ENCODE measurements around the gene AGPAT1. TPM values are rescaled to one million over a fixed set of nuclear protein-coding genes. Genes with fewer than 3 reads are reported as not detected.
"Not testable (repeated sequence)": the region's sequence is repeated elsewhere in the genome, so short reads cannot be mapped to it uniquely, and the experiment has no call there.

AGPAT1 gene
- polyA plus RNA-seq, 4 donors = 103 to 116 (median 108) TPM

DNA sequence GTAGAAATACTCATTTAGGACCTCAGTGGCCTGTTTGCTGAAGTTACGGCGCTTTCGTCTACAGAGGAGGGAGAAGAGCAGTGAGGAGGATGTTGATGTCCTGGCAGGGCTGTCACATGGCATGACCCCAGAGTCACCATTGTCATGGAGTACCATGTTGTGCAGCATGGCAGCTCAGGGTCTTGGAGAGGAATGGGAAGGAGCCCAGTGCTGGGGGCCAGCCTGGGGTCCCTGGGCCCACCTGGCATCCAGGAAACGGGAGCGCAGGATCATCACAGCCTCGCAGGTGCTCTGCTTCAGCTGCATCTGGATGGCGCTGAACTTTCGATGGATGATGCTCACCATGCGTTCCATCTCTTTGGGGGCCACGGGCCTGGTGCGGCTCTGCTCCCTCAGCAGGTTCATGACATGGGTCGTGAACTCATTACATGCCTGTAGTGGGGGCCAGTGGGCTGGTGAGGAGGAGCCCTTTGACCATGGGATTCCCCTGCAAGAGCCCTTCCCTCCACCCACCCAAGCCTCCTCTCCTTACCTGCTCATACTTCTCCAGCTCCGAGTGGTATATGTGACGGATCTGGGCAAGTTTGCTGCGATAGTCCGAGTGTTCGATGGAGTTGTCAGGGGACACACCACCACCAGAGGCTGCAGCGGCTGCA lies 12.0 kb upstream of the AGPAT1 start:
- not testable (repeated sequence) for DNase-seq (ENCODE audit: low read depth in 4 of 4, low spot score in 3 of 4)

GRCh38 chr6:32187009-32187709 lies 11.3 kb upstream of the AGPAT1 start:
- no peak for DNase-seq (ENCODE audit: low read depth in 4 of 4, low spot score in 3 of 4)

GRCh38 chr6:32186151-32186840 lies 10.4 kb upstream of the AGPAT1 start:
- not testable (repeated sequence) for DNase-seq (ENCODE audit: low read depth in 4 of 4, low spot score in 3 of 4)

GRCh38 chr6:32185681-32186131 lies 9.8 kb upstream of the AGPAT1 start:
- not testable (repeated sequence) for DNase-seq (ENCODE audit: low read depth in 4 of 4, low spot score in 3 of 4)

DNA sequence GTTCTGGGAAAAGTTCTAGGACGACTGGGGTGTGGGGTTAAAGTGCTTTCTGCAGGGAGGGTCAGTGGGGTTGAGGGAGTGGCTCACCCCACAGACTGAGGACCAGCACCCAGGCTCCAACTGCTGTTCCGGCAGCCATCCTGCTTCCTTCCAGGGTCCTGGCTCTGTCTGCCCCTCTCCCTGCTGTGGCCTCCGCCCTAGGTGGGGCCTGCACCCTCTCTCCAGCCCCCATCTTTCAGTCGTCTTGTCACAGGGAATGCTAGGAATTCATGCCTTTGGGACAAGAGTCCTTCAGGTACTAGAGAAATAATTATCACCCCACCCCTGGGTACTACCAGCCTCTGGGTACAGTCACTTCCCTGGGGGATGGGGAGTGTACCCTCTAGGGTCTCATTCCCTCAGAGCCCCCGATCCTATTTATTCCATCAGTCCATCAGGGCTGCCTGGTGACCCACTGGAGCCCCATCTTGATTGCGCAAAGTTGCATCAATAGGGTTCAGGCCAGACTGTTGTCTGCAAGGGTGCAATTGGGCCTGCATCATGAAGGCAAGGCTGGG lies 8.3 kb upstream of the AGPAT1 start, which contains the start of gene AGER:
Gene AGER (minus strand): TSS at position 170 of the 557 bp plus-strand sequence. CDS start 31 bp downstream, at position 139.
- no peak for DNase-seq (ENCODE audit: low read depth in 4 of 4, low spot score in 3 of 4)

DNA sequence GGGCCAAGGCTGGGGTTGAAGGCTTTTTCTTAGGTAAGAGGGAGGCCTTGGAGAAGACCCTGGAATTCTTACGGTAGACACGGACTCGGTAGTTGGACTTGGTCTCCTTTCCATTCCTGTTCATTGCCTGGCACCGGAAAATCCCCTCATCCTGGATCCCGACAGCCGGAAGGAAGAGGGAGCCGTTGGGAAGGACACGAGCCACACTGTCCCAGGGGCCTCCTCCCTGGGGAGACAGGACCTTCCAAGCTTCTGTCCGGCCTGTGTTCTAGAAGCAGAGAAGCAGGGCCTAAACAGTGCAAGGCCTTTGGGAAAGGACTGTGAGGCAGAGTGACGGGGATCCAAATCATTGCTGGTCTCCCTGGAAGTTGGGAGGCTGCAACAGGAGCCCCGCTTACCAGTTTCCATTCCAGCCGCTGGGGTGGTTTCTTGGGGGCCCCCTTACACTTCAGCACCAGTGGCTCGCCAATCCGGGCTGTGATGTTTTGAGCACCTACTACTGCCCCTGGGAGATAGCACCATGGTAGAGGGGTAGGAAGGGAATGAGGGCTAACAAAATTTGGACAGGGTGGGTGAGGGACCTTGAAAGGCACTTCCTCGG lies 7.7 kb upstream of the AGPAT1 start:
- no peak for DNase-seq (ENCODE audit: low read depth in 4 of 4, low spot score in 3 of 4)

GRCh38 chr6:32183030-32183429 lies 7.1 kb upstream of the AGPAT1 start:
- DNase-seq (ENCODE audit: low read depth in 4 of 4, low spot score in 3 of 4) = no peak

DNA sequence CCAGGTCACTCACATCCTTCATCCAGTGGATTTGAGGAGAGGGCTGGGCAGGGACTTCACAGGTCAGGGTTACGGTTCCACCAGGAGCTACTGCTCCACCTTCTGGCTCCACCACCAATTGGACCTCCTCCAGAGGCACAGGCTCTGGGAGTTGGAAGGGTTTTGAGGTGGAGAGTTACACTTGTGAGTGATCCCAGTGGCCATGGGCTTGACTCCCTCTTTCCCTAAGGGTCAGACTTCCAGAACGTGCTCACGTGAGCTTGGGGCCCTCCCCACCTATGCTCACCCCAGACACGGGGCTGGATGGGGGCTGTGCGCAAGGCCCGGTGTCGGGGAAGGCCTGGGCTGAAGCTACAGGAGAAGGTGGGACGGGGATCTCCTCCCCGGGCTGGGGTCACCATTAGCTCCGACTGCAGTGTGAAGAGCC lies 6.7 kb upstream of the AGPAT1 start:
- no peak for DNase-seq (ENCODE audit: low read depth in 4 of 4, low spot score in 3 of 4)

- no peak for DNase-seq (ENCODE audit: low read depth in 4 of 4, low spot score in 3 of 4)
Observed at GRCh38 chr6:32181915-32182529, 6.1 kb upstream of the AGPAT1 start.

GRCh38 chr6:32181148-32181702 lies 5.3 kb upstream of the AGPAT1 start:
- no peak for DNase-seq (ENCODE audit: low read depth in 4 of 4, low spot score in 3 of 4)

DNA sequence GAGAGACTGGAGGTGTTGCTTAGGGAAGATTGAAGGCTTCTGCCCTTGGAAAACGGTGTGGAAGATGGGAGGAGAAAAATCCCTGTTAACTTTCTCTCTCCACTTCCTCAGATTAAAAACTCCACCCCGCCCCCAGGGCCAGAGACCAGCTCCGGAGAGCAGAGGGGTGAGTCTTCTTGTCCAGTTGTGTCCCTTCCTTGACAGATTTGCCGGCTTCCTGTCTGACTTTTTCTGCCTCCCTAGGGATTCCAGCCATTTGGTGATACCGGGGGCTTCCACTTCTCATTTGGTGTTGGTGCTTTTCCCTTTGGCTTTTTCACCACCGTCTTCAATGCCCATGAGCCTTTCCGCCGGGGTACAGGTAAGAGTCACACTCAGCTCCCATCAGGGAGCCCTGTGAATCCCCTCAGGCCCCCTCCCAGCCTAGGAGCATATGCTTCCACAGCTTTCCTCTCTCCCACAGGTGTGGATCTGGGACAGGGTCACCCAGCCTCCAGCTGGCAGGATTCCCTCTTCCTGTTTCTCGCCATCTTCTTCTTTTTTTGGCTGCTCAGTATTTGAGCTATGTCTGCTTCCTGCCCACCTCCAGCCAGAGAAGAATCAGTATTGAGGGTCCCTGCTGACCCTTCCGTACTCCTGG lies 4.0 kb upstream of the AGPAT1 start:
- no peak for DNase-seq (ENCODE audit: low read depth in 4 of 4, low spot score in 3 of 4)

GRCh38 chr6:32178547-32179440 lies 2.9 kb upstream of the AGPAT1 start:
- no peak for DNase-seq (ENCODE audit: low read depth in 4 of 4, low spot score in 3 of 4)

GRCh38 chr6:32177788-32178546 lies 2.1 kb upstream of the AGPAT1 start, which contains the start of gene RNF5:
Gene RNF5 (plus strand): TSS chr6:32178405. CDS start chr6:32178512, 107 bp downstream.
- peak; percentile 95 to 100 (median 100) for DNase-seq (ENCODE audit: low read depth in 4 of 4, low spot score in 3 of 4)

DNA sequence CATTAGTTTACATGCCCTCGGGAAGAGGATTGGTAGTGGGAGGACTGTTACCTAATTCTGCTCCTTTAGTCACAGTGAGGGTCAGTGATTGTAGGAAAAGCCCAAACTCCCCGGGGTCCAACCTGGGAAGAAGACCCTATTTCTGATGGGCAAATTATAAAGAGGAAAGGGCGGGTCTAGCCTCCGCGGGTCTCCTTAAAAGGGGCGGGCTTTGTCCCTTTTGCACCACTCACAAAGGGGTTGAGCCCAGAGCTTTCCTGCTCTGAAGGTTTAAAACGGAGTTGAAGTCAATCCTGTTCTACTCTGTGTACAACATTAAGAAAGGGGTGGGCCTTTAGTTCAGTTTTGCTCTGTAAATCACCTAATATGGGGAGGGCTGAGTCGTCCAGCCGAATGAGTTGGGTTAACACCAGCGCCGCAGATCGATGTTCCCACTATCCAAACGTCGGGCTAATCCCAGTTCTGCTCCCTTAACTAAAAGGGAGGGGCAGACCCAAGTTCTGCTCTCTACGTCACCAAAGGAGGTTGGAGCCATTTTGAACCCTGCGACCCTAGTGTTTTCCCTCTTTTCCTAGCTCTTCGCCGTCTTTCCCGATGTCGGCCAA lies 1.4 kb upstream of the AGPAT1 start:
- DNase-seq (ENCODE audit: low read depth in 4 of 4, low spot score in 3 of 4) = no peak

DNA sequence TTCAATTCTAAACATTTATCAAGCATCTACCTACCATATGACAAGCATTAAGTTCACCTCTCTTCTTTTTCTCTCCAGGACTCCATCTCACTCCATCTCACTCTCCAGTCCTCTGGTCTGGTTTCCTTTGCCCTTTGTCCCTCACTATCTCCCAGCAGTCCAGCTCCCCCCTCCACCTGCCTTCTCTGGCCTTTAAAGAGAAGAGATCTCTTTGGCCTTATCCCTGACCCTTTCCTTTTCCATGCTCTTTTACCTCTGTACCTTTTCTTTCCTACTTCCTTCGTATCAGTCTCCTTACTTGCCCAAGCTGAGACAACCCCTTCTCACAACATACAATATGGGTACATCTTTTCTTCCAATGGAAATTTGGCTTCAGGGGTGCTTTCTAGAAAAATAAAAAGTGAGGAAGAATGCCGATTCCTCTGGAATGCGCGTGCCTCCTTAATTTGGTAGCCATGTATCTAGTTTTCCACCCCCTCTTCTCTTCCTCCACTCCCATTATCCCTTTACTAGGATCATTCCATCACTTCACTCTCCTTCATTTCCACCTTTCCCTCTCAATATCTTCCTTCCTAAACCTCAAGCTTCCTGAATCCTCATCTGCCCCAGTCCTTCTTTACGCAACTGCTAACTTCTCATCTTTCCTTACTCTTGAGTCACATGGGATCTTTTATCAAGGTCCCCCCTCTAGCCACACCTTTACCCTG lies 745 bp upstream of the AGPAT1 start:
- DNase-seq (ENCODE audit: low read depth in 4 of 4, low spot score in 3 of 4) = no peak

GRCh38 chr6:32175322-32175710 lies 568 bp downstream of the AGPAT1 start:
- DNase-seq (ENCODE audit: low read depth in 4 of 4, low spot score in 3 of 4) = no peak

DNA sequence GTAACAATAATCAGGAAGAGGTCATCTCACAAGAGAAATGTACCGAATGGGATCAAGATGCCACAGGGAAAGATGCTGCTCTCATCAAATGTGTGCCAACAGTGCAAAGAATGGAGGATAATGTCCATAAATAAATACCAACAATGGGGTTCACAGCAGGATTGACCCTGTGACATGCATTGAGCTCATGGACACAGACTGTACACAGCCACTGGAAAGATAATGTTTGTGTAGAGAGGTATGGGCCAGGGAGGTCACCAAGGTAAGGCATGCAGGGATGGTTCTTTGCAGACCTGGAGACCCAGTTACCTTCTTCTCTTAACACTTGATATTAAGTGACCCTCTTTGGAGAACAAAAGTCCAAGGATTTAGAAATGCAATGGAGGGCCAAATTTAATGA lies 1.5 kb downstream of the AGPAT1 start:
- no peak for DNase-seq (ENCODE audit: low read depth in 4 of 4, low spot score in 3 of 4)
